ENCODE data around the gene LRRC3B.

The LRRC3B gene

GRCh38 chr3:26631390-26631738 is 8.8 kb downstream of the LRRC3B start:
- DNase-seq (ENCODE audit: low read depth), result no peak

GRCh38 chr3:26634601-26635000 is 12.0 kb downstream of the LRRC3B start:
- no peak for DNase-seq (ENCODE audit: low read depth)

- DNase-seq (ENCODE audit: low read depth), result no peak
Observed at GRCh38 chr3:26636096-26636727, 13.6 kb downstream of the LRRC3B start.

- no peak for DNase-seq (ENCODE audit: low read depth)
Observed at GRCh38 chr3:26637698-26638097, 15.1 kb downstream of the LRRC3B start.

- no peak for DNase-seq (ENCODE audit: low read depth)
Observed at GRCh38 chr3:26638113-26638512, 15.5 kb downstream of the LRRC3B start.

- DNase-seq (ENCODE audit: low read depth), result no peak
Observed at GRCh38 chr3:26639339-26639738, 16.8 kb downstream of the LRRC3B start.

- no peak for DNase-seq (ENCODE audit: low read depth)
Observed at GRCh38 chr3:26647078-26647477, 24.5 kb downstream of the LRRC3B start.

GRCh38 chr3:26648461-26648860 is 25.9 kb downstream of the LRRC3B start:
- no peak for DNase-seq (ENCODE audit: low read depth)

- no peak for DNase-seq (ENCODE audit: low read depth)
Observed at GRCh38 chr3:26652164-26652563, 29.6 kb downstream of the LRRC3B start.

- DNase-seq (ENCODE audit: low read depth), result no peak
Observed at GRCh38 chr3:26653811-26654425, 31.3 kb downstream of the LRRC3B start.

- no peak for DNase-seq (ENCODE audit: low read depth)
Observed at GRCh38 chr3:26655231-26655630, 32.7 kb downstream of the LRRC3B start.

- no peak for DNase-seq (ENCODE audit: low read depth)
Observed at GRCh38 chr3:26657348-26657976, 34.9 kb downstream of the LRRC3B start.

GRCh38 chr3:26668171-26668570 is 45.6 kb downstream of the LRRC3B start:
- DNase-seq (ENCODE audit: low read depth), result no peak

GRCh38 chr3:26668696-26669095 is 46.1 kb downstream of the LRRC3B start:
- DNase-seq (ENCODE audit: low read depth), result no peak

GRCh38 chr3:26675336-26675735 is 52.8 kb downstream of the LRRC3B start:
- DNase-seq (ENCODE audit: low read depth), result no peak

GRCh38 chr3:26681632-26682031 is 59.1 kb downstream of the LRRC3B start:
- no peak for DNase-seq (ENCODE audit: low read depth)

GRCh38 chr3:26682406-26682805 is 59.8 kb downstream of the LRRC3B start:
- no peak for DNase-seq (ENCODE audit: low read depth)

- DNase-seq (ENCODE audit: low read depth), result no peak
Observed at GRCh38 chr3:26683902-26684301, 61.3 kb downstream of the LRRC3B start.

- DNase-seq (ENCODE audit: low read depth), result no peak
Observed at GRCh38 chr3:26687466-26687865, 64.9 kb downstream of the LRRC3B start.

GRCh38 chr3:26699553-26699952 is 77.0 kb downstream of the LRRC3B start:
- no peak for DNase-seq (ENCODE audit: low read depth)

- DNase-seq (ENCODE audit: low read depth), result no peak
Observed at GRCh38 chr3:26703519-26703918, 80.9 kb downstream of the LRRC3B start.

- no peak for DNase-seq (ENCODE audit: low read depth)
Observed at GRCh38 chr3:26704736-26705135, 82.2 kb downstream of the LRRC3B start.

GRCh38 chr3:26708501-26708900 is 85.9 kb downstream of the LRRC3B start:
- no peak for DNase-seq (ENCODE audit: low read depth)
